GM21367 (cell line): ENCODE results near the gene LYRM4.
"Not testable (repeated sequence)": the region's sequence is repeated elsewhere in the genome, so short reads cannot be mapped to it uniquely, and the experiment has no call there.

Source experiments
- ATAC-seq: cut with Tn5 transposase; IDR thresholded peaks from one replicate; pipeline ENCODE4 v1.9.1; 2021; ENCODE audit not compliant: unreplicated experiment

The LYRM4 gene

GRCh38 chr6:5083813-5084359 is 176.9 kb downstream of the LYRM4 start:
- no peak for ATAC-seq

- no peak for ATAC-seq
Measured at GRCh38 chr6:5083307-5083583, 177.5 kb downstream of the LYRM4 start.

- ATAC-seq, result no peak
Measured at GRCh38 chr6:5082487-5083306, 178.1 kb downstream of the LYRM4 start.

- no peak for ATAC-seq
Measured at GRCh38 chr6:5081955-5082354, 178.8 kb downstream of the LYRM4 start.

GRCh38 chr6:5081182-5081581 is 179.6 kb downstream of the LYRM4 start:
- ATAC-seq, result no peak

GRCh38 chr6:5080574-5080973 is 180.2 kb downstream of the LYRM4 start:
- no peak for ATAC-seq

- no peak for ATAC-seq
Measured at GRCh38 chr6:5079692-5080091, 181.1 kb downstream of the LYRM4 start.

- peak; percentile 62 for ATAC-seq
Measured at GRCh38 chr6:5078121-5078669, 182.6 kb downstream of the LYRM4 start.

- no peak for ATAC-seq
Measured at GRCh38 chr6:5076931-5077330, 183.8 kb downstream of the LYRM4 start.

- no peak for ATAC-seq
Measured at GRCh38 chr6:5073992-5074391, 186.8 kb downstream of the LYRM4 start.

- ATAC-seq, result no peak
Measured at GRCh38 chr6:5072440-5072839, 188.3 kb downstream of the LYRM4 start.

- ATAC-seq, result no peak
Measured at GRCh38 chr6:5071216-5071615, 189.5 kb downstream of the LYRM4 start.

GRCh38 chr6:5068153-5068751 is 192.5 kb downstream of the LYRM4 start:
- ATAC-seq, result no peak

GRCh38 chr6:5067305-5067704 is 193.4 kb downstream of the LYRM4 start:
- no peak for ATAC-seq

GRCh38 chr6:5066456-5067093 is 194.2 kb downstream of the LYRM4 start:
- ATAC-seq, result no peak

- no peak for ATAC-seq
Measured at GRCh38 chr6:5063617-5064016, 197.1 kb downstream of the LYRM4 start.

GRCh38 chr6:5061152-5061551 is 199.6 kb downstream of the LYRM4 start:
- ATAC-seq, result no peak

GRCh38 chr6:5060439-5060838 is 200.3 kb downstream of the LYRM4 start:
- ATAC-seq, result not testable (repeated sequence)

GRCh38 chr6:5059036-5059896 is 201.5 kb downstream of the LYRM4 start:
- no peak for ATAC-seq
